ENCODE data around the gene M6PR.
"Not testable (repeated sequence)": the region's sequence is repeated elsewhere in the genome, so short reads cannot be mapped to it uniquely, and the experiment has no call there.

The M6PR gene

DNA sequence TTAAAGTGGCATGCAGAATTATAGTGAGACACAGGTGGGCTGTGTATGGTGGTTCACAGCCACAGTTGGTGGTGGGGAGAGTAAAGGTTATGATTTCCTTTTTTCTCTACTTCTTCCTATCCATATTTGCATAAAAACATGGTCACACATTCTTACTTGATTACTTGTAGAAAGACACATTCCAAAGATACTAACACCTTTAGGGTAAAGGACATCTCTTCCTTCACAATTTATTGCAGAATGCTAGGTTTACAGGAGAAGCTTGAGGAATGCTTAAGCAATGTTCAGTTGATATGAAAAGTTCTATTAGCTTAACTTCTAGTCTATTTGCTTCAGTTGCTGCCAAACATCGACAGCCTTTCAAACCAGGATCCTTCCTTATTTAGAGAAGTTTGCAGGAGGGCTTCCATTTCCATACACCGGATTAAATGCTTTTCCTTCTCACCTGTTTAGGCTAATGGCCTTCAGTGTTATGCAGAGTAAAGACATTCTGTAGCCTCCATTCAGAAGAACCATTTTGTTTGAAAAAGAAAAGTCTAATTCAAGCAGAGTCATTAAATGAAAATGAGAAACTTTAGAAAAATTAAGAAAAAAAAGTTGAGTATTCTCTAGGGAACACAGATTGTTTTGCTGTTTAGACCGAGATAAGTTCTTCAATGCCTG is 37.7 kb downstream of the M6PR start:
- DNase-seq: no peak

- no peak for DNase-seq
Measured at GRCh38 chr12:8909752-8910151, 39.7 kb downstream of the M6PR start.

DNA sequence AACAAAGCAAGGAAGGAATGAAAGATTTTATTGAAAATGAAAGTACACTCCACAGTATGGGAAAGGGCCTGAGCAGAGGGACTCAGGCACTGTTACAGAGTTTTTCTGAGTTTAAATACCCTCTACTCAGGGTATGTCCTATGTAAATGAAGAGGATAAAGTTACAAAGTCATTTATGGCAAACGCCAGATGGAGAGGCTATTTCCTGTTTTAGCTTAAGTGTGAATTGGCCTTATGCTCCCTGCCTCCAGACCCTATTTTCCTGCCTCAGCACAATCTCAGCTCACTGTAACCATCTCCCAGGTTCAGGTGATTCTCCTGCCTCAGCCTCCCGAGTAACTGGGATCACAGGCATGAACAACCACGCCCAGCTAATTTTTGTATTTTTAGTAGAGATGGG is 41.9 kb downstream of the M6PR start:
- DNase-seq: no peak

DNA sequence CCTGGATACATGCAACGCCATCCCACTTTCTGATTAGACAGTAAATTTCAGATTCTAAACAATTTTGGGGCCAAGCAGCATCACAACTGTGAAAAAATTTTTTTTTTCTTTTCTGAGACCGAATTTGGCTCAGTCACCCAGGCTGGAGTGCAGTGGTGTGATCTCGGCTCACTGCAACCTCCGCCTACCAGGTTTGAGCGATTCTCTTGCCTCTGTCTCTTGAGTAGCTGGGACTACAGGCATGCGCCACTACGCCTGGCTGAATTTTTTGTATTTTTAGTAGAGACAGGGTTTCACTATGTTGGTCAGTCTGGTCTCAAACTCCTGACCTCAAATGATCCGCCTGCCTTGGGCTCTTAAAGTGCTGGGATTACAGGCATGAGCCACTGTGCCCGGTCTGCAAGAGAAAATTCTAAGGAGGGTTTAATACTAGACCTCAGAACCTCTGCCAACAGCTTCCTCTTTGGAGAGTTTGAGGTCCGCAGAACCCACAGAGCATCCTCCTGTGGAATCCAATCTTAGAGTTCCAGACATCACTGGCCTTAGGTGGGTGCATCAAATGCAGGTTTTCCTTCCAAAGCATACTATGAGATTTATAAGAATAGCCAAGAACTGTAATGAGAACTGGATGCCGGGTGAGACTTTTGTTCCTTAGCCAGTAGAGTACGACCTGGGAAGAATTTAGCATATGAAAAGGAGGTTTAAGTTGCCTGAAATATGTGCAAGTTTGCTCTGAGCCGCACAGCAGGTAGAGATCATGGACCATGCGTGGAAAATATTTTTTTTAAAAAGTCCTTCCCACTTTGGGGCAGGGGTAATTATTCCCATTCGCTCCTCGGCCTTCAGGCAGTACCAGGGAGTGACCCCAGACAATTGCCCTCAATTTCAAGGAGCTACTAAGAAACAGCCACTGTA is 42.9 kb downstream of the M6PR start:
- DNase-seq: no peak

DNA sequence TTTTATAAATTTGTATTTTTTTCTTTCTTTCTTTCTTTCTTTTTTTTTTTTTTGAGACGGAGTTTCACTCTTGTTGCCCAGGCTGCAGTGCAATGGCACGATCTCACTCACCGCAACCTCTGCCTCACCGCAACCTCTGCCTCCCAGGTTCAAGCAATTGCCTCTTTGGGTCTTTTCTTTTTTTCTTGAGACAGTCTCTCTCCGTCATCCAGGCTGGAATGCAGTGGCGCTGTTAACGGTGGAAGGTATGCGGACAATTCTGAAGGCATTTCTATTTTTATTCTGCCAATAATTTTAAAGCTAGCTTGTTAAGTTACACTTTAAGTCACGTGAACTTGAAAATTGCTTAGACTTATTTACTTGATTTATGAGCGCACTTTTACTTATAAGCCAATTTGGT is 43.9 kb downstream of the M6PR start:
- no peak for DNase-seq

DNA sequence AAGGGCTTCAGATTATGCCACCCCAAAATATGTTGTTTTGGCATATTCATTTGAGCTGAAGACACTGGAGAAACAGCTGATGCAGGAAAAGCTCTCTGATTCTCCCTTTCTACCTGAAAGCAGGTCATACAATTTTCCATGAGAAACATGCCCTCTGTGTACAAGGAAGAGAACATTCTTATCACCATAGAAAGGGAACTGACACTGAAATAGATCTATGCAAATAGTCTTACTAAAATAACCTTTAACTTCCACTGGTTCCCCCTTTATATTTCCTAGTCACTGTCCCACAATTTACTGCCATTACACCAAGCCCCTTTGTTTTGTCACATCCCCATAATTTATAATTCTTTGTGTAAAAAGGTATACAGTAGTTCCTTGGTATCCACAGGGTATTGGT is 44.8 kb downstream of the M6PR start:
- no peak for DNase-seq

DNA sequence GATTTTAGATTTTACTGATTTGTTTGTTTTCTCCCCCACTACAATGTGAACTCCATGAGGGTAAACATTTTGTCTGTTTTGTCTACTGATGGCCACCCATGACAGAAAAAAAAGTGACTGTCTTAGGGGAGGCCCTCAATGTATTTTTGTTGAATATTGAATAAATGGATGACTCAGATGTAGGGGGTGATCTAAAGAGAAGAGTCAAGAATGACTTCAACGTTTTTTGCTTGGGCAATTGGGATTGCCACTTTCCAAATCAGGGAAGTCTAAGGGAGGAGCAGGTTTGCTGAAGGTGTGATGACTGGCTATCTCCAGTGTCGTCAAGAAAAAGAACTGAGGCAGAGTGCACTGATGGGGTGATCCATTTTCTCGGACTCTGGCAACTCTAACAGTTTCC is 45.8 kb downstream of the M6PR start:
- no peak for DNase-seq

GRCh38 chr12:8902703-8903102 is 46.7 kb downstream of the M6PR start:
- DNase-seq: not testable (repeated sequence)

GRCh38 chr12:8899830-8900229 is 49.6 kb downstream of the M6PR start:
- DNase-seq: no peak

DNA sequence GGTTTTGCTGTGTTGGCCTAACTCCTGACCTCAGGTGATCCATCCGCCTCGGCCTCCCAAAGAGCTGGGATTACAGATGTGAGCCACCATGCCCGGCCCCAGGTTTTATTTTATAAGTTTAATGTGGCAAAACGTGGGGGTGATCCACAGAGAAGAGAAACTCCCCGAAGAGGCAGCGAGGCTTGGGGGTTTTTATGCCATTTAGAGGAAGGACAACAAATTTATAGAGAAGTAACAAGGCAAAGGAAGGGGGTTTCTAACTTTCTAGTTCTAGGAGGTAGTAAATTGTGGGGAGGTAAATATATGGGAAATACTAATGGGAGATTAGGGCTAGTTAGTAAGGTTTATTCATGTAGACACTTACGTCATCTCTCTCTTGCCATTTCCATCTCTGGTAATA is 52.4 kb downstream of the M6PR start:
- DNase-seq: no peak

DNA sequence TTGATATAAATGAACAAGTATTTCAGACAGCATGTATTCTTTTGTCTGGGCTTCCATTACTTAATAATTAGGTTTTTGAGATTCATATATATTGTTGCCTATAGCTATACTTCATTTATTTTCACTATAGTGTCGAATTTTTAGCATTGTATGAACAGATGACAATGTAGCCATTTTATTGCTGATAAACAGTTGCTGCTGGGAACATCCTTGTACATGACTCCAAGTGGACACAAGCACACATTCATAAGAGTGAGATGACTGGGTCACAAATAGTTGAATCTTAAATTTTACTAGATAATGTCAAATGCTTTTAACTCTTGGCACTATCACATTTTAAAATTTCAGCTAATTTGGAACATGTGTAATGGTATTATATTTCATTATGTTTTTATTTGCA is 54.5 kb downstream of the M6PR start:
- no peak for DNase-seq

DNA sequence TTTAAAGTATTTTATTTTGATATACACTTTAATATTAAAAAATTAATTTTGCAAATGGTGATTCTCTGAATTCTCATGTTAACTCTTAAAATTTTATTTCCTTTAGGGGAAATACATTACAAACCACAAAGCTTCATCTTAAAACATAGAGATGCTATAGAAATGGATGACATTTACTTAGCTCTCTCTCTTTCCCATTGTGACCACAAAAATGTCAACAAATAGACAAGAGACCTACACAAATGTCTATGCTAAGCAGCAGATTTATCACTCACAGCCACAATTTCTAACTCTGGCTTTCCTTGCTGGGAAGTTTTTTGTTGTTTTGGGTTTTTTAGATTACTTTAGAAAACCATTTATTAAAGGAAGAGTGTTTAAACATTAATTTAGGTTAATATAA is 55.1 kb downstream of the M6PR start:
- no peak for DNase-seq

- DNase-seq: no peak
Measured at GRCh38 chr12:8891976-8892375, 57.5 kb downstream of the M6PR start.

Measured in activated naive CD4-positive, alpha-beta T cell (primary cell).